SKM-1 treated with dmso at 0.1 percent for 144 hours (cell line): ENCODE data around the gene CCL8.
A peak's percentile ranks its signal among the peaks of the same experiment; 100 is the strongest.

ENCODE experiments used
- DNase-seq: peaks from one replicate; lab custom pipeline; 2025; ENCODE audit not compliant: unreplicated experiment; lab: John Stamatoyannopoulos, UW

Gene CCL8

DNA sequence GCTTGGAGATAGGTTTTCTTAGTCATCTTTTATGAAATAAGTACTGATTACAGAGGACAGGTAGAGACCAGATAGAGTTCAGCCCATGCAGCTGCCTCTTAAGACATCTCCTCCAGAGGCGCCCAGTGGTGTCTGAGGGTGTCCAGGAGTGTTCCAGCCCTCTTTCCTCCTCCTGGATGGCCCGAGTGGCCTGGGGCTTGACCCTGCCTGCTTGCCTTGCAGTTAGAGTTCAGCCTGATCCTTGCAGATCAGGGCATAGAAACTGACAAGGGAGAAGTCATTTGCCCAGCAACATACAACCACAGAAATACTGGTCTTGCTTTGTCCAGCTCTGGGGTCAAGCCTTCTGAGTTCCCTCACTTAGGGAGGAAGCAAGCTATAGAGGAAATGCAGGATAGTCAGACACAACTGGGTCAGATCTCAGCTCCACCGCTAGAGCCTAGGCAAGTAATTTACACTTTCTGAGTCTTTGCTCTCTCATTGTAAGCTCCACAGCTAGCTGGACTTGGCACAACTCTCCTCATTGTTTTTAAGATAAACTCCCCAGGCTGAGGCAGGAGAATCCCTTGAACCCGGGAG is 47.4 kb downstream of the CCL8 start:
- DNase-seq, result no peak

DNA sequence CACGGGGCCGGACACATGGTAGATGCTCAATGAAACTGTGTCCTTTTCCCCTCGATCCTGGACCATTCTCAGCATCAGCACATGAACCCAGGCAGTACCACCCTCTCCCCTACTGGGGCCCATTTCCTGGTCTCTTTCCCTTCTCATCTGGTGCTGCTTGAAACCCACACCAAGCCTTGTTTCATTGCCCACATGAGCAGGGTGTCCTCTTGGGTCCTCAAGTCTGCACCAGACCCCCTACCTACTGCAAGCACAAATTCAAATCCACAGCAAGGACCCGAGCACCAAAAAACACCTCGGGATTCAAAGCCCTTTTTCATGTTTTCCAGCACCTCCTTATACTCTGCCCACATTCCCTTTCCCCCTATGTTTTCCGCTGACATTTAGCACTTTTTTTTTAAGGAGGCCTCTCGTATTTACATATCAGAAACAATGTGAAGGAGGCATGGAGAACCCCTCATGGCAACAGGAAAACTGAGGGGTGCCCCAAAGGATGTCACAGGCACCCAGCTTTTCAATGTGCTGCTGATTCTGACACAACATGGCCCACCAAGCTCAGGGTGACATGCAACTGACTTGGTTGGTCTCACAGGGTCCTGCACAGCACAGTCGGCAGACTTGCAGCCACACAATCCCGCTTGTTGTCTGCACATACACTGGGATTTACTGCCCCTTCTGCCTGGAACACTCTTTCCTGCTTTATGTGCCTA is 48.4 kb downstream of the CCL8 start:
- no peak for DNase-seq

DNA sequence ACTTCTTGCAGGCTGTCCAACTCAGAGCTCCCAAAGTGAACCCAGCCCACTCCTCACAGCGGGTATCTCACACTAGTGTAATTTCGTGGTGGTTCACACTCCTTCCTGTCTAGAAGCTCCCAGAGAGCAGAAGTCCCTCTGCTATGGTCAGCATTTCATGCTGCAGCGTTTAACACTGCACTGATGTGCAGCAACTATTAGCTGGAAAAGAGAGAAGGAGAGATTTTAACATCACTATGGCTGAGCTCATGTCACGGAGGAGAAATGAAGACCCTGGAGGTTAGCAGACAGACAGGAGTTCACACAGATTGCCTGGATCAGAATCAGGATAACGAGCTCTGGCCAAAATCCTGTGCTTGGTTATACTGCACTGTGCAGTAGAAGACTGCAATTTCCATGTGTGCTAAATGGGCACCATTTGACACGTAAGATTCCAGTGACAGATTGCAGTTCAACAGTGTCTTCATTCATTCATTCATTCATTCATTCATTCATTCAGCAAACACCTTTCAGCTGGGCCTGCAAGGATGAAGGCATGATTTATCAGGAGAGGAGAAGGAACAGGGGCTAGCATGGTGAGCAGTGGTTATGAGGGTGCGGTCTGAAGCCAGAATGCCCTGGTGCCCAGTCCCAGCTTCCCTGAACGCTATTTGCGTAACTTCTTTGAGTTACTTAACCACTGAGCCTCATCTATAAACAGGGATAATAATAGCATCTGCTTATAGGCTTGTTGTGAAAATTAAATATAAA is 49.1 kb downstream of the CCL8 start:
- no peak for DNase-seq

DNA sequence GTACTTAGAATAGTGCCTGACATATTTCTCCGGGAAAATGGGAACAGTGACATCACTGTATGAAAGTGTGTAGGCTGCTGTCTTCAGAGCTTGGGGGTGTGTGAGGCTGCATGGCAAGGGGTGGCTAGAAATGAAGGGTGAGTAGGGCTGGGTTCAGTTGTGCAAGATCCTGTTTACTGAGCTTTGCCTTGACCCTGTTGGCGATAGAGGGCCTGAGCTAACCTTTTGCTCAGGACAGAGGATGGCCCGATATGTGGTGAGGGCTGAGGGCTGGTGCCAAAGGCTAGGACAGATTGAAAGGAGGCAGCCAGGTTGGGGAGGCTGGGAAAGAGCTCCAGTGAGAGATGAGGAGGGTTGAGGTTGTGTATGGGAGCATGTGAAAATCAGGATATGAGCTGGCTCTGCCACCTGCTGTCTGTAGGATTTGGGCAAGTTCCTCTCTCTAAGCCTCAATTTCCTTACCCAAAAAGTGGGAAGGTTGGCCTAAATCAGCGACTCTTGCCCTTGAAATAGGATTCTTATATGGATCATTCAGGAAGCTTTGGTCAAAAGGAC is 49.8 kb downstream of the CCL8 start:
- peak; percentile 9 for DNase-seq

DNA sequence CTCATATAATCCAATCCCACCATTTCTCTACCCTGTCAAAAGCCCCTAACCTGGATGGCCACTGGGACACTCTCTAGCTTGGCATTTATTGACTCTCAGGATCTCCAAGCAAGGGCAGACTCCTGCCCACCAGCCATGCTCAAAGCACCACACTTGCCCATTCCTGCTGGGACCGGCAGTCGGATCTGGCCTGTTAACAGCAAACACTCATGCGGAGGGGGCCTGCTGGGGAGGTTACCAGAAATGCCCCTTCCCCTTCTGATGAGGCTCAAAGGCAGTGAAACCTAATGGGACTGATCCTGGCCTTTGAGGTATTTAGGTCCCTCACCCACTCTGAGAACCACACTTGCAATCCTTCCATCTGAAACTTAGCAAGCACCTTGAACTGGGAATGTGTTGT is 50.3 kb downstream of the CCL8 start:
- DNase-seq, result no peak

DNA sequence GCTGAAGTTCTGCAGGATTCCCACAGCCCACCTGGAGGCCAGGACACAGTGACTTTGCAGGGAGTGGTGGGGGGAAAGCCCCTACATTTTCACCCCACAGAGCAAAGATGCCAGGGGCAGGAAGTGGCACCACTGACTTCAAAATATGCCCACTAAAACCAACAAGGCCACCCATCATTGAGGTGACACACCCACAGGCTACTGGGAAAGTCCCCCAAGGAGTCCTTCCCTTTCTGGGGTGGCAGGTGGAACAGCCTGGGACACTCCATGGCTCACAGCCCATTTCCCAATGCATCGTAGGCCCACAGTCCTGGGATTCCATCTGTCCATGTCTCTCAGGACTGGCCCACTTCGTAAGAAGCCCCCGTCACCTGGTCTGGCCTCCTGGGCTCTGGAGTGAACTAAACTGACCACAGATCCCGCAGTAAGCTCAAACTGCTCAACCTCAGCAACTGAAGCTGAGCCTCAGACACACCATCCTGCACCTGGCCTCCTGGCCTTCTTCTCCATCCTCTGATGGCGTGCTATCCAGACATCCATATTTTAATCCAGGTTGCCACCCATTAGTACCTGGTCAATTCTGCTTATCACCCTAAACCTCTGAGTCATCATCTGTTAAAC is 51.3 kb downstream of the CCL8 start:
- DNase-seq, result no peak

DNA sequence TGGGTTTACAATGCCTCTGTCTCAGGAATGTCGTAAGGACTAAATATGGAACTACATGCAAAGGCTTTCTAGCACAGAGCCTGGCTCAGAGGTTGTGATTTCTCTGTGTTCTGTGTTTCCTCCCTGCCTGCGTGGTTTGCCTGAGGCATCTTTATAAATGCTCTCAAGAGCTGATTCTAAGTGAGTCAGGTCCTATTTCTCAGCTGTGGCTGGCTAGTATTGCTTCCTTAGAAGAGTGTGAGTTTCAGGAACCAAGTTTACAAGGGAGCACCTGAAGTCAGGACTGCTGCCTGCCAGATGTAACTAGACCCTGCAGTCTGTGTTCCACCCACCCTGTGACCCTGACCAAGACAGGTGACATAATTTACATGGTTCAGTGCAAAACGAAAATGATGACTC is 51.8 kb downstream of the CCL8 start:
- DNase-seq, result no peak
